Keratinocyte (primary cell): ENCODE measurements around the gene CACNA1H. TPM values are rescaled to one million over a fixed set of nuclear protein-coding genes. Genes with fewer than 3 reads are reported as not detected.

Experiments
- DNase-seq: peaks from one replicate; pipeline ENCODE4 v3.0.0-alpha.2; 2011; ENCODE audit warnings: low read depth, missing footprints, low spot score
- FAIRE-seq: peaks from 2 replicates; lab custom pipeline; 2011; peaks lifted over from hg19 to GRCh38; lab: Jason Lieb, UNC
- H2AFZ ChIP-seq: 2 replicates; pipeline ENCODE4 v1.6.0; 2012; ENCODE audit warnings: low read length, control low read depth, inconsistent platforms; ENCODE audit not compliant: control insufficient read depth
- H3K27ac ChIP-seq: 2 replicates; pipeline ENCODE4 v1.5.1; 2011; ENCODE audit warnings: low read length; ENCODE audit not compliant: control insufficient read depth, insufficient read depth
- H3K27me3 ChIP-seq: 3 replicates; pipeline ENCODE4 v1.6.0; 2011; ENCODE audit warnings: low read length; ENCODE audit not compliant: control insufficient read depth, insufficient read depth; ENCODE audit errors: extremely low read depth
- H3K36me3 ChIP-seq, 2 experiments: 2 replicates in 1 of 2; 3 replicates in 1 of 2; pipeline ENCODE4 v1.5.1; 2011; ENCODE audit warnings: low read length in 2 of 2, mild to moderate bottlenecking in 1 of 2; ENCODE audit not compliant: control insufficient read depth in 2 of 2, insufficient read depth in 2 of 2; ENCODE audit errors: extremely low read depth in 1 of 2
- H3K4me1 ChIP-seq: 3 replicates; pipeline ENCODE4 v1.5.1; 2011; ENCODE audit warnings: low read length; ENCODE audit not compliant: control insufficient read depth, insufficient read depth; ENCODE audit errors: extremely low read depth
- H3K4me2 ChIP-seq: 3 replicates; pipeline ENCODE4 v1.6.0; 2011; ENCODE audit warnings: low read depth, low read length; ENCODE audit not compliant: control insufficient read depth, insufficient read depth; ENCODE audit errors: extremely low read depth
- H3K4me3 ChIP-seq, 3 experiments: fragments of 200-600 bp in 1 of 3; sonication (generic) in 1 of 3; 2 replicates in 2 of 3; 3 replicates in 1 of 3; pipeline ENCODE4 v1.5.1; 2011 to 2016; ENCODE audit warnings: low read length in 3 of 3, mild to moderate bottlenecking in 3 of 3, control low read depth in 2 of 3, inconsistent platforms in 1 of 3, low read depth in 1 of 3, mixed read lengths in 1 of 3, mixed run types in 1 of 3, moderate library complexity in 1 of 3; ENCODE audit not compliant: control insufficient read depth in 2 of 3, insufficient read depth in 2 of 3; ENCODE audit errors: extremely low read depth in 1 of 3
- H3K79me2 ChIP-seq: 2 replicates; pipeline ENCODE4 v1.6.0; 2012; ENCODE audit warnings: low read length; ENCODE audit not compliant: control insufficient read depth, insufficient read depth
- H3K9ac ChIP-seq: 3 replicates; pipeline ENCODE4 v1.6.0; 2011; ENCODE audit warnings: low read length; ENCODE audit not compliant: control insufficient read depth, insufficient read depth; ENCODE audit errors: extremely low read depth
- H3K9me1 ChIP-seq: 3 replicates; pipeline ENCODE4 v1.6.0; 2011; ENCODE audit warnings: low read length; ENCODE audit not compliant: control insufficient read depth, insufficient read depth; ENCODE audit errors: extremely low read depth
- H3K9me3 ChIP-seq: 2 replicates; pipeline ENCODE4 v1.5.1; 2012; ENCODE audit warnings: low read depth, low read length; ENCODE audit not compliant: control insufficient read depth
- H4K20me1 ChIP-seq: 3 replicates; pipeline ENCODE4 v1.6.0; 2011; ENCODE audit warnings: low read length; ENCODE audit not compliant: control insufficient read depth, insufficient read depth; ENCODE audit errors: extremely low read depth
- EZH2 ChIP-seq: IDR thresholded peaks from one replicate; pipeline ENCODE4 v1.6.1; 2012; ENCODE audit warnings: inconsistent platforms, mild to moderate bottlenecking, low read length, moderate library complexity
- dilution Hi-C: fragments of 300-500 bp; cut with MboI; formaldehyde crosslinking; loops from one replicate; pipeline ENCODE4 v1.7.0; 2020; ENCODE audit warnings: low sequenced_read_pairs; ENCODE audit not compliant: extremely low pct_ligation_motif_present
- polyA plus RNA-seq, 5 experiments: library from polyadenylated mRNA; depleted of rRNA in 3 of 5; stranded (reverse) in 3 of 5; stranded (forward) in 1 of 5; unstranded in 1 of 5; fragments of >200 nt; gene quantifications; 1 replicate in 1 of 5; 2 replicates in 3 of 5; 3 replicates in 1 of 5; pipeline versions ENCODE4 v1.2.1 to v1.2.3, GENCODE V29; 2011 to 2012; ENCODE audit warnings: missing spikeins in 2 of 5, low read depth in 1 of 5, low replicate concordance in 1 of 5
- TF ChIP-seq, protein P1 (sequence below), 3 experiments: IDR thresholded peaks in 1 of 3; conservative IDR thresholded peaks in 1 of 3; optimal IDR thresholded peaks in 1 of 3; 2 replicates in 2 of 3; 3 replicates in 1 of 3; pipeline versions ENCODE3 to v1.5.1; 2011; ENCODE audit warnings: low read length in 3 of 3, mild to moderate bottlenecking in 3 of 3, moderate library complexity in 2 of 3, control low read depth in 1 of 3, inconsistent platforms in 1 of 3; ENCODE audit not compliant: insufficient read depth in 2 of 3; ENCODE audit errors: extremely low read depth in 1 of 3

The CACNA1H gene
- polyA plus RNA-seq, 1 donor (not counting 4 experiments of a cell fraction or from before 2014, with no cell fraction given): not detected

DNA sequence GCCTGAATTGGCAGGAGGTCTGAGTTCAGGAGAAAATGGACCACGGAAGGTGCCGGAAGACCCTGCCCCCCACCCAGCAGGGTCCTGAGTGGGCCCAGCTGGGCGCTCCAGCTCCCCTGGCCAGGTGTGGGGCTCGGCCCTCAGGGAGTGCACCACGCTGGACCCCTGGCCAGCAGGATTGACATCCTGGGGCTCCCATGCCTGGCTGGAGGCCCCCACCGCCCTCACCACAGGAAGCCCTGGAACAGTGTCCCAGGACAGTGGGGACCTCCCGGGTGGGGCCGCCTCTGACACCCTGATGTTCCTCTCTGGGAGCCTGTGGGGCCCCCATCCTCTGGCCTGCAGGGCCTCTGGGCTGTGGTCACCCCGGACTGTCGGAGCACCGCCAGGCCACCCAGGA is 28.1 kb upstream of the CACNA1H start:
- dilution Hi-C loops: no loop called here
- Histone ChIP-seq H3K4me3 (no peak overlapping the region), H3K36me3 (no peaks in the 10 kb centered on the region), H3K4me2 (no peak overlapping the region), H3K9me3 (no peaks in the 10 kb centered on the region), H3K4me1 (no peaks in the 10 kb centered on the region), H3K27me3 (peaks cover 12% of the 10 kb centered on the region), H4K20me1 (no peaks in the 10 kb centered on the region), H3K9me1 (no peaks in the 10 kb centered on the region), H2AFZ (no peak overlapping the region), H3K79me2 (no peaks in the 10 kb centered on the region), H3K27ac (no peak overlapping the region), H3K9ac (no peak overlapping the region)
- DNase-seq: no peak
- no peak for FAIRE-seq
- no peak for TF ChIP-seq EZH2
- TF ChIP-seq, protein P1, sequence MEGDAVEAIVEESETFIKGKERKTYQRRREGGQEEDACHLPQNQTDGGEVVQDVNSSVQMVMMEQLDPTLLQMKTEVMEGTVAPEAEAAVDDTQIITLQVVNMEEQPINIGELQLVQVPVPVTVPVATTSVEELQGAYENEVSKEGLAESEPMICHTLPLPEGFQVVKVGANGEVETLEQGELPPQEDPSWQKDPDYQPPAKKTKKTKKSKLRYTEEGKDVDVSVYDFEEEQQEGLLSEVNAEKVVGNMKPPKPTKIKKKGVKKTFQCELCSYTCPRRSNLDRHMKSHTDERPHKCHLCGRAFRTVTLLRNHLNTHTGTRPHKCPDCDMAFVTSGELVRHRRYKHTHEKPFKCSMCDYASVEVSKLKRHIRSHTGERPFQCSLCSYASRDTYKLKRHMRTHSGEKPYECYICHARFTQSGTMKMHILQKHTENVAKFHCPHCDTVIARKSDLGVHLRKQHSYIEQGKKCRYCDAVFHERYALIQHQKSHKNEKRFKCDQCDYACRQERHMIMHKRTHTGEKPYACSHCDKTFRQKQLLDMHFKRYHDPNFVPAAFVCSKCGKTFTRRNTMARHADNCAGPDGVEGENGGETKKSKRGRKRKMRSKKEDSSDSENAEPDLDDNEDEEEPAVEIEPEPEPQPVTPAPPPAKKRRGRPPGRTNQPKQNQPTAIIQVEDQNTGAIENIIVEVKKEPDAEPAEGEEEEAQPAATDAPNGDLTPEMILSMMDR (optimal IDR thresholded peaks at IDR 0.05 in 1 of 3, IDR thresholded peaks at IDR 0.05 in 1 of 3, conservative IDR thresholded peaks at IDR 0.05 in 1 of 3; ENCODE audit: extremely low read depth in 1 of 3, insufficient read depth in 2 of 3, low read length in 3 of 3): no peak

DNA sequence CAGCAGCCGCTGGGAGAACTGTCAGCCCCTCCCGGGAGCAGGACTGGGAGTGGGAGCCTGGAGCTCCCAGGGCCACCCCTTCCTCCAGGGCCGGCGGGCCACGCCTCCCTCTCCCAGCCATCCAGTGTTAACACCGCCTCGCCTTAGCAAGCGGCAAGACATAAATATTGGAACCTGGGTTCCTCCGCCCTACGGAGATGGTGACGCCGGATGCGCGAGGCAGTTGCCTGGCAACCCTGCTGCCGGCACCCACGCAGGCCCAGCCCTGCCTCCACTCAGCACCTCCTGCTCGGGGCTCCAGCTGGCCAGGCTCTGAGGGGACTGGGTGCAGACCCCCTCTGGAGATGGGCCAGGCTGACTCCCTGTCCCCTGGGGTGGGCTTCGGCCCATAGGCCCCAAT is 27.4 kb upstream of the CACNA1H start:
- no peaks in the 10 kb centered on the region for H3K79me2 ChIP-seq
- H3K9ac ChIP-seq: no peak overlapping the region
- no peaks in the 10 kb centered on the region for H3K36me3 ChIP-seq
- no peak for TF ChIP-seq EZH2
- TF ChIP-seq, protein P1 (optimal IDR thresholded peaks at IDR 0.05 in 1 of 3, IDR thresholded peaks at IDR 0.05 in 1 of 3, conservative IDR thresholded peaks at IDR 0.05 in 1 of 3; ENCODE audit: extremely low read depth in 1 of 3, insufficient read depth in 2 of 3, low read length in 3 of 3): no peak
- FAIRE-seq: no peak
- no peaks in the 10 kb centered on the region for H4K20me1 ChIP-seq
- dilution Hi-C loops: no loop called here
- no peak for DNase-seq
- H3K27ac ChIP-seq: no peak overlapping the region
- H3K4me3 ChIP-seq: no peak overlapping the region
- H3K9me1 ChIP-seq: no peaks in the 10 kb centered on the region
- no peaks in the 10 kb centered on the region for H3K9me3 ChIP-seq
- H3K4me2 ChIP-seq: no peak overlapping the region
- H2AFZ ChIP-seq: no peak overlapping the region
- H3K4me1 ChIP-seq: no peaks in the 10 kb centered on the region
- H3K27me3 ChIP-seq: peaks cover 5% of the 10 kb centered on the region
